ENCODE results near the gene POLR3GL. TPM values are rescaled to one million over a fixed set of nuclear protein-coding genes. Genes with fewer than 3 reads are reported as not detected.

Gene POLR3GL
- total RNA-seq, 4 donors from 2014 or later, result 7.3 to 16.7 (median 11.9) TPM

DNA sequence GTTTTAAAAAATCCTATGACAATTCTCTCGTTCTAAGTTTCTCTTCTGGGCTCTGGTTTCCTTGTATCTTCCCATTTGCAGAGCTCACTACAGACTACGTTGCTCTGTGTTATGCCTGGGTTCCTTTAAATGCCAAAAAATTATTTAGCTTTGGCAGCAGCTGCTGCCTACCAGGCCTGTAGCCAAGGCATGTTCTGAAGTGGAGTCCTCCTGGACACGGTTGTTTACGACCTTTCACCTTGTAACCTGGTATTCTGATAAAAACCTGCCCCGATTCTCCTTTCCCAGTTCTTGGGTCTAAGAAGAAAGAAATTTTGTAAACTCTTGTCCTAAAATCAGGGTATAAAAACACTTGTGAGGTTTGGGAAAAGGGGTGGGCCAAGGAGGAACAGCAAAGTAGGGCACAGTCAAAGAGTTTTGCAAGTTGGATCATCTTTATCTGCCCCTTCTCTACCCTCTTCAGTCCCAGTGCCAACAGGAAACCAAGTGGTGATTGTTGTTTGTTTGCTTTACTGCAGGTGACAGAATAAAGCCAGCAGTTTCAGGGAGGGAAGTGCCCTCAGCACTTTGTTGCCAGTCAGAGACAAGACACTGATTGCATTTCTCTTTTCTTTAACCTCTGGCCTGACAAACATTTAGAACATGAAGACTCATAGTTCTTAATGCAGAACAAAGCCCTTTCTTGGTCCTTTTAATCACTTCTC, 35.0 kb downstream of the POLR3GL start:
- Histone ChIP-seq H3K27ac (peak overlapping the region; percentile 99), H3K9me3 (no peaks in the 10 kb centered on the region), H3K4me1 (peaks cover 47% of the 10 kb centered on the region), H3K27me3 (no peaks in the 10 kb centered on the region), H3K4me3 (peak overlapping the region; percentile 76), H3K36me3 (peaks cover 14% of the 10 kb centered on the region)
- 17% methylated on average over 5 of the region's 5 CpGs for WGBS
- DNase-seq (ENCODE audit: low spot score in 2 of 2), result peak; percentile 53 to 65
- TF ChIP-seq EP300 (IDR thresholded peaks at IDR 0.05) (no peak), POLR2AphosphoS5 (IDR thresholded peaks at IDR 0.05) (peak in 1 of 3 donors; percentile 46), POLR2A (IDR thresholded peaks at IDR 0.05) (peak in 1 of 2 donors; percentile 16)
- TF ChIP-seq, protein P1, sequence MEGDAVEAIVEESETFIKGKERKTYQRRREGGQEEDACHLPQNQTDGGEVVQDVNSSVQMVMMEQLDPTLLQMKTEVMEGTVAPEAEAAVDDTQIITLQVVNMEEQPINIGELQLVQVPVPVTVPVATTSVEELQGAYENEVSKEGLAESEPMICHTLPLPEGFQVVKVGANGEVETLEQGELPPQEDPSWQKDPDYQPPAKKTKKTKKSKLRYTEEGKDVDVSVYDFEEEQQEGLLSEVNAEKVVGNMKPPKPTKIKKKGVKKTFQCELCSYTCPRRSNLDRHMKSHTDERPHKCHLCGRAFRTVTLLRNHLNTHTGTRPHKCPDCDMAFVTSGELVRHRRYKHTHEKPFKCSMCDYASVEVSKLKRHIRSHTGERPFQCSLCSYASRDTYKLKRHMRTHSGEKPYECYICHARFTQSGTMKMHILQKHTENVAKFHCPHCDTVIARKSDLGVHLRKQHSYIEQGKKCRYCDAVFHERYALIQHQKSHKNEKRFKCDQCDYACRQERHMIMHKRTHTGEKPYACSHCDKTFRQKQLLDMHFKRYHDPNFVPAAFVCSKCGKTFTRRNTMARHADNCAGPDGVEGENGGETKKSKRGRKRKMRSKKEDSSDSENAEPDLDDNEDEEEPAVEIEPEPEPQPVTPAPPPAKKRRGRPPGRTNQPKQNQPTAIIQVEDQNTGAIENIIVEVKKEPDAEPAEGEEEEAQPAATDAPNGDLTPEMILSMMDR (IDR thresholded peaks at IDR 0.05), result no peak

DNA sequence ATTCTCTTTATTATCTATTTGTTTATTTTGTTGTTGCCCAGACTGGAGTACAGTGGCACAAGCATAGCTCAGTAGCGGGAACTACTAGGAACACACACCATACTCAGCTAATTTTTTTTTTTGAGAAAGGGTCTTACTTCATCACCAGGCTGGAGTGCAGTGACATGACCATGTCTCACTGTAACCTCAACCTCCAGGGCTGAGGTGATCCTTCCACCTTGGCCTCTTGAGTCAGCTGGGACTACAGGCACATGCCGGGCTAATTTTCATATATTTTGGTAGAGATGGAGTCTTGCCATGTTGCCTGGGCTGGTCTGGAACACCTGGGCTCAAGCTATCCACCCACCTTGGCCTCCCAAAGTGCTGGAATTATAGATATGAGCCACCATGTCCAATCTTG, 37.2 kb downstream of the POLR3GL start:
- H3K4me1 ChIP-seq, result peaks cover 59% of the 10 kb centered on the region
- no peaks in the 10 kb centered on the region for H3K27me3 ChIP-seq
- no peak overlapping the region for H3K4me3 ChIP-seq
- no peaks in the 10 kb centered on the region for H3K9me3 ChIP-seq
- H3K36me3 ChIP-seq, result no peaks in the 10 kb centered on the region
- TF ChIP-seq, protein P1 (IDR thresholded peaks at IDR 0.05), result no peak
- no peak for TF ChIP-seq POLR2AphosphoS5 (IDR thresholded peaks at IDR 0.05)
- TF ChIP-seq EP300 (IDR thresholded peaks at IDR 0.05), result no peak
- no peak for TF ChIP-seq POLR2A (IDR thresholded peaks at IDR 0.05)
- H3K27ac ChIP-seq, result peak overlapping the region; percentile 70
- WGBS, result 60% methylated on average over 2 of the region's 2 CpGs
- DNase-seq (ENCODE audit: low spot score in 2 of 2), result peak; percentile 32 to 59

DNA sequence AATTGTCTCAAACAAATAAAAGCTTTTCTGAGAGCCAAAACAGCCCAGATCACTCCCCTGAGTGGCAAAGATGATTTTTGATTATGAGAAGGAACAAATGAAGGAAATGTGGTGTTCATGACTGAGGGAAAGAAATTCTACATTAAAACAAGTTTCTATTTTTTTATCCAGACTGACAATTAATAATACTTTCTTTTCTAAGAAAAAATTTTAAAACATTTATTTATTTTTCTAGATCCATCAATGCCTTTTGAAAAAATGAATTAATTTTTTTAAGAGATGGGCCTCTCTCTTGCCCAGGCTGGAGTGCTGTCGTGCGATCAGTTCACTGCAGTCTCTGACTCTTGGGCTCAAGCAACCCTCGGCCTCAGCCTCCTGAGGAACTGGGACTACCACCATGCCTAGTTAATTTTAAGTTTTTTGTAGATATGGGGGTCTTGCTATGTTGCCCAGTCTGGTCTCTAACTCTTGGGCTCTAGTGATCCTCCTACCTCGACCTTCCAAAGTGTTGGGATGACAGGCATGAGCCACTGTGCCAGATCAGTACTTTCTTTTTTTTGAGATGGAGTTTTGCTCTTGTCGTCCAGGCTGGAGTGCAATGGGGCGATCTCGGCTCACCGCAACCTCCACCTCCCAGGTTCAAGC, 43.1 kb downstream of the POLR3GL start:
- no peaks in the 10 kb centered on the region for H3K9me3 ChIP-seq
- H3K4me3 ChIP-seq, result no peak overlapping the region
- TF ChIP-seq POLR2AphosphoS5 (IDR thresholded peaks at IDR 0.05), result no peak
- no peak for TF ChIP-seq EP300 (IDR thresholded peaks at IDR 0.05)
- TF ChIP-seq, protein P1 (IDR thresholded peaks at IDR 0.05), result no peak
- no peak for TF ChIP-seq POLR2A (IDR thresholded peaks at IDR 0.05)
- H3K36me3 ChIP-seq, result no peaks in the 10 kb centered on the region
- no peak for DNase-seq (ENCODE audit: low spot score in 2 of 2)
- peaks cover 23% of the 10 kb centered on the region for H3K4me1 ChIP-seq
- 79% methylated on average over 8 of the region's 8 CpGs for WGBS
- H3K27me3 ChIP-seq, result no peaks in the 10 kb centered on the region
- peak overlapping the region; percentile 82 for H3K27ac ChIP-seq

DNA sequence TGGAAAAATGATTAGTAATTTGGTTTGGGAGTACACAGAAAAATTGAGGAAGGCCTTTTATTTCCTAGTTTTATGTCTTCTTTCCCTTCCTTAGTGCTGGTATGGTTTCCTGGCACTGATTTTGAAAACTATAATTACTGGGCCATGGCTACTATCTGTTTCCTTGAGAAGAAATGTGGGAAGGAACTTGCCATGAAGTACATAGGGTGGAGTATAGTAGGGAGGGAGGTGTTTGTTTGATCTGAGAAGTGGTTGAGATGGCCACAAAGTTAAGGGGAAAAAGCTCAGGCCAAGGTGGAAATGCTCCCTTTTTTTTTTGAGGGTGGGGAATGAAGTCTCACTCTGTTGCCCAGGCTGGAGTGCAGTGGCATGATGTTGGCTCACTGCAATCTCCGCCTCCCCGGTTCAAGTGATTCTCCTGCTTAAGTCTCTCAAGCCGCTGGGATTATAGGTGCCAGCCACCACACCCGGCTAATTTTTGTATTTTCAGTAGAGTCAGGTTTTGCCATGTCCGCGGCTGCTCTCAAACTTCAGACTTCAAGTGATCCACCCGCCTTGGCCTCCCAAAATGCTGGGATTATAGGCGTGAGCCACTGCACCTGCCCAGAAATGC, 45.7 kb downstream of the POLR3GL start:
- Histone ChIP-seq H3K27me3 (no peaks in the 10 kb centered on the region), H3K4me1 (peaks cover 29% of the 10 kb centered on the region), H3K9me3 (no peaks in the 10 kb centered on the region), H3K36me3 (no peaks in the 10 kb centered on the region), H3K27ac (peak overlapping the region; percentile 23), H3K4me3 (no peak overlapping the region)
- no peak for DNase-seq (ENCODE audit: low spot score in 2 of 2)
- 69% methylated on average over 8 of the region's 8 CpGs for WGBS
- TF ChIP-seq, protein P1 (IDR thresholded peaks at IDR 0.05), result no peak
- TF ChIP-seq POLR2AphosphoS5 (IDR thresholded peaks at IDR 0.05) (no peak), POLR2A (IDR thresholded peaks at IDR 0.05) (no peak), EP300 (IDR thresholded peaks at IDR 0.05) (no peak)
